GM19372 (cell line): ENCODE measurements around the gene C1QTNF1.

Experiments used
- ATAC-seq: cut with Tn5 transposase; IDR thresholded peaks from one replicate; pipeline ENCODE4 v1.9.1; 2021; ENCODE audit warnings: mild to moderate bottlenecking, low read depth, moderate library complexity; ENCODE audit not compliant: unreplicated experiment

Gene C1QTNF1

DNA sequence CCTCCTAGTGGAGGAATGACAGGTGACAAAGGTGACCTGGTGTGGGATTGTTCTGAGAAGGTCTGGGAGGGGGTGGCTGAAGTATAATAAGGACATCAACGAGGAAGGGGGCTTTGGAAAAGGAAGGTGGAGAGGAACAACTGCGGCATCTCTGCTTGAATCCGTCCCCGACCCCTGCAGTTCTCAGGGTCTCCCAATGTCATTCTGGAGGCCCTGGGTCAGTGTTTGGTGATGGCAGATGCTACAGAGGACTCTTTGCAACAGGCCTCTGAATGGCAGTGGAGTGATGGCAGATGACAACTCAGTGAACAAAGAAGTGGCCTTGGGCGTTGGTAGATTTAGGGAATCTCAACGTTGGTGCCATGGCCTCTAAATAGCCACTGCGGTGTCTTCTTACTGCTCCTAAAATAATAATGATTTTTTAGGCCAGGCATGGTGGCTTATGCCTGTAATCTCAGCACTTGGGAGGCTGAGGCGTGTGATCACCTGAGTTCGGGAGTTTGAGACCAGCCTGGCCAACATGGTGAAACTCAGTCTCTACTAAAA is 52.0 kb downstream of the C1QTNF1 start:
- no peak for ATAC-seq

DNA sequence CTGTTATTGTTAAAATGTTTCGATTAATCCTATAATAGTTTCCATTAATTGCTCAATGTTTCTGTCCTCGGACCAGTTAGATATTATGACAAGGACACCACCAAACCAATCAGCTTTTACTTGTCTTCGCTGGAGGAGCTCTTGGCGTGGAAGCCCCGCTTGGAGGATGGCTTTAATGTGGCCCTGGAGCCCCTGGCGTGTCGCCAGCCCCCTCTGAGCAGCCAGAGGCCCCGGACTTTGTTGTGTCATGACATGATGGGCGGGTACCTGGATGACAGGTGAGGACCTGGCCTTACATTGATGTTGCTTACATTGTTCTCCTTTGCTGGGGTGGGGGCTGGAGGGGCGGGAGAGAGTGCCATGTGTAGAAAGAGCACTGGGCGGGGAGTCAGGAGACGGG is 53.6 kb downstream of the C1QTNF1 start:
- no peak for ATAC-seq

DNA sequence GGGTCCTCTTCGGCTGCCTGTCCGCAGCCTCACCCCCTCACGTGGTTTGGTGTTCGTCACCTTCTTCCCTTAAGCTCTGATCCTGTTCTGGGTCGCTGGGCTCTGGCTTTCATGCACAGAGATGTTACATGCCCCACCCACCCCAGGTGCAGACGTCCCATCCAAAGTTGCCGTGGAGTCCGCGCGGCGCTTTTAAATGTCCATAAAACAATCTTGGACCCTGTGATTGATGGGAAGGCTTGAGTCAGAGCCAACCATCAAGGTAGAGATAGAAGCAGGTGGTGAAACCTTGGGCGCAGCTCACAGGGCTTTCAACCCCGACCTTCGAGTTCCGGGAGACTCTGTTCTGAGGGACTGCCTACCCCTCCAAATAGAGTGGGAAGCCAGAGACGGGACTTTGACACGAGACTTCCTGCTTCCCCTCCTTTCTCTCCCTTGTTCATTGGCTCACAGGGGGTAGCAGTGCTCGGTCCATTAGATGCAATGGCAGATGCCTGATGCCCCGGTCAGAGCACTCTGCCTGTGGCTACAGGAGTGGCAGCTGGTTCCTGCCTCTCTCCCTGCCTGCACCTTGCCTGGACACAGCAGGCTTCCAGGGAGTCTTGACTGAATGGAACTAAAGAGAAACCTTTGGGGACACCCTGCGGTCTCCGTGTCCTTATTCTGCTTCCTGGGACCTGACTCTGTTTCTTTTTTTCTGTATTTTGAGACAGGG is 54.7 kb downstream of the C1QTNF1 start:
- ATAC-seq: no peak

GRCh38 chr17:79079421-79080200 is 55.6 kb downstream of the C1QTNF1 start:
- no peak for ATAC-seq

DNA sequence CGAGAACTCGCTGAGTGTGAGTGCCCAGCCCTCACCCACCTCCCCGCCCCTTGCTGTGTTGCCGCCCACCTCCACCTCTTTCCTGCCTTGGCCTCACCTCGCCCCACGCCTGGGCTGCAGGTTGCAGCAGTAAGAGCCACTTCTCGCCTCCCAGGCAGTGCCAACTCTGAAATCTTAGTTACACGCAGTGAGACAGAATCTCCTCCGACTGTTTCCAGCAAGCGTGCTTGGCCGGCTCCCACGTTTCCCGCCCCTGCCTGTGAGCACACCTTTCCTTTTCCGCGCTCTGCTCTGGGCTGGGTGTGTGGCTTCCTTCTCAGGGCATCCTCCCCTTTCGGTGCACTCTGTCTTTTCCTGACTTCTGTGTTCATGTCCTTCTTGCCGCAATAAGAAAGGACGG is 56.4 kb downstream of the C1QTNF1 start:
- ATAC-seq: no peak

- no peak for ATAC-seq
Observed at GRCh38 chr17:79080761-79081290, 56.9 kb downstream of the C1QTNF1 start.

DNA sequence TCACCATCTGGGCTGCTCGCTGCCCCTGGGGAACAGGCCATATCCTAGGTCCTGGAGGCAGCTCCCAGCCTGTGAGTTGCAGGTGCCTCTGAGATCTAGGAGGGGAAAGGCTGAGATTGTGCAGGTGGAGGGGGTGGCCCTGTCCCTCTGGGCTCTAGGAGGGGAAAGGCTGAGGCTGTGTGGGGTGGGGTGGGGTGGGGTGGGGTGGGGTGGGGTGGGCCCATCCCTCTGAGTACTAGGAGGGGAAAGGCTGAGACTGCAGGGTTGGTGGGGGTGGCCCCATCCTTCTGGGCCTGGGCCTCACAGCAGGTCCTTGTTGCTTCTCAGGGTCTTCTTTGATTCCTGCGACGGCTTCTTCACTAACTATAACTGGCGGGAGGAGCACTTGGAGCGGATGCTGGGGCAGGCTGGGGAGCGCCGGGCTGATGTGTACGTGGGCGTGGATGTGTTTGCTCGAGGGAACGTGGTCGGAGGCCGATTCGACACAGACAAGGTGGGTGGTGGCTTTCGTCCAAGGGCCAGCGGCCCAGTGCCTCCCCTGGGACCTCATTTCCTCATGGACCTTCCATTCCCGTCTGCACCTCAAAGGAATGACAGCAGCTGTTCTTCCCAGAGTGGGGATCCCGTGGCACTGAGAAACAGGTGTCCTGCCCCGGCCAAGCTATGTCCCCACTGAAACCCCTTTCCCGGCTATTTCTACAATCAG is 57.8 kb downstream of the C1QTNF1 start:
- no peak for ATAC-seq

- no peak for ATAC-seq
Observed at GRCh38 chr17:79082311-79083190, 58.6 kb downstream of the C1QTNF1 start.

DNA sequence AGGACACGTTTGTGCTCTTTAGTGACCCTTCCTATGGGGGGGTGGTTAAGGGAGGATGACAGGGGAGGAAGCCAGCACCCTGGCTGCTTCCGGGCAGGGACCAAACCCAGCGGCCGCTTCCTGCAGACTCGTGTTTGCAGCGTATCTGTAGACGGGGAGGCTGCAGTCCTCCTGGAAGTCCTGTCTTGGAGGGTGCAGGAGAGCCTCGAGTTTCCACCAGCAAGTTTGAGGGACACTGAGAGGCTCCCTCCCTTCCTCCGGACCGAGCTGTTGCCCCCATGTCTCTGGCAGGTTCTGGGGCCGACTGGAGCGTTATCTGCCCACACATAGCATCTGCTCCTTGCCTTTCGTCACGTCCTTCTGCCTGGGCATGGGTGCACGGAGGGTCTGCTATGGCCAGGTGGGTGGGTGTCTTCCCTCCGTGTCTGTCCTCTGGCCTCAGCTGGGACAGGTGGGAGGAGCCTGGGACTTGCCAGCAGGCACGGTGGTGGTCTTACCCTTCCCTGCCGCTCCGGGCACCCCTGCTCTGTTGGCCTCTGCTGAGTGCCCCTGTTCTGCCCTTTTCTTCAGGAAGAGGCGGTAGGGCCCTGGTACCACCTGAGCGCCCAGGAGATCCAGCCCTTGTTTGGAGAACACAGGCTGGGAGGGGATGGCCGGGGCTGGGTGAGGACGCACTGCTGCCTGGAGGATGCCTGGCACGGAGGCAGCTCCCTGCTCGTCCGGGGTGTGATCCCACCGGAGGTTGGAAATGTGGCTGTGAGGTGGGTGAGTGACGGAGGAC is 59.4 kb downstream of the C1QTNF1 start:
- ATAC-seq: no peak

- ATAC-seq: no peak
Observed at GRCh38 chr17:79084291-79085153, 60.6 kb downstream of the C1QTNF1 start.

DNA sequence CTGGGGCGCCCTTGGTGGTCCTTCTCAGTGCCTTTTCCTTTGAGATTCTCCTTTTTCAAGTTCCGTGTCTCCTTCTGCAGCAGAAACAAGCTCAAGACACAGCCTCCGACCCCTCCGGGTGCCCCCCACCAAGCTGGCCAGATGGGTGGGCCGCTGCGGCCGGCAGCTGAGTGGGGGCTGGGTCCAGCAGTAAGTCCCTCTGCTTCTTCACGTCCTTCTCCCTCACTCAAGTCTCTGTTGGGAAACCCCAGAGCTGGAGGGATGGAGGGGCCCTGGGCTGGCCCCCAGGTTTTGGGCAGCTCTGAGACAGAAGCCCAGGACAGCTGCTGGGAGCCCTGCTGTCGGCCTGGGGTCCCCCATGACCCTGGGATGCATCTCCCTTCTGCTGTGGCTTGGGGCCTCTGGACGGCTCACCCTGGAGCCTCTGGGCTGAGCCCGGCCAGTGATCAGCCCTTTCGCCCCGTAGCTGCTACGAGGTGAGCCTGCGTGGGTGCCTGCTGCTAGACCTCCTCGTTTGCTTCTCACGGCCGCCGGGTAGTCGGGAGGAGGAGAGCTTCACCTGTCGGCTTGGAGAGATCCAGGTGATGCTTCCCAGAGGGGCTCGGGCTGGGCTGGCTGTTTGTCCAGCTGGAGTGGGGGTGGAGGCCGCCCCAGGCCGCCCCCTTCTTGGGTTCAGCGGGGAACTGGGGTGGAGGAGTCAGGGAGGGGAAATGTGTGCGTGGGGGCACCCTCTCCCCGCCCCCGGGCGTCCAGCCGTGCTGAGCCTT is 61.4 kb downstream of the C1QTNF1 start:
- no peak for ATAC-seq

- no peak for ATAC-seq
Observed at GRCh38 chr17:79085921-79086551, 62.1 kb downstream of the C1QTNF1 start.

GRCh38 chr17:79086609-79087427 is 62.8 kb downstream of the C1QTNF1 start:
- no peak for ATAC-seq

- ATAC-seq: no peak
Observed at GRCh38 chr17:79087428-79088143, 63.6 kb downstream of the C1QTNF1 start.

- ATAC-seq: no peak
Observed at GRCh38 chr17:79088247-79088996, 64.5 kb downstream of the C1QTNF1 start.
